Measurements from ENCODE around the gene IQGAP2. TPM values are rescaled to one million over a fixed set of nuclear protein-coding genes. Genes with fewer than 3 reads are reported as not detected.

The IQGAP2 gene
- total and polyA plus RNA-seq, 9 of the 15 experiments (the other 6 are each of a cell fraction or from before 2014, with no cell fraction given), result 8.7 to 23.2 (median 17.4) TPM

DNA sequence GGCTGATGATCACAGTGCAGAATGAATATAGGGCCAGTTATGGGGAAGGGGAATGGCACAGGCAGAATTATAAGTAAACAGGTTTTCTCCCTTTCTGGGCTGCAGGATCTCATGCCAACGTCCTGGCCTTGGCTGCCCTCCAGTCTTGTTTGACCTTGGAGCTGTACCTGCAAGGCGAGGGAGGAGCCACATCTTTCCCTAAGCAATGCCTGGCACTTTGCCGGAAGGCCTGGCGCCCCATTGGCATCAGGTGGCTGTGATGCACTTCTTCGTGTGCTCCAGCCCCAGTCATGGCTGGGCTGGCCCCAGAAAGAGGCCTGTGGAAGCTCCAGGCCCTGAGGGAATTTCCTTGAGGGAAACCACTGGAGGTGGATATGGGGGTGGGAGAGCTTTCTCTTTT lies 16.7 kb upstream of the IQGAP2 start:
- BruUV-seq (replicated peaks), result no TSS peak
- intact Hi-C loops (cut with micrococcal nuclease) (no loop called here), in situ Hi-C loops (cut with MboI) (no loop called here)
- 0 out of 4 replicates have a peak overlapping the region, but pooled peaks of 1 of the 2 experiments have one; percentile 23 for H3K9ac ChIP-seq (ENCODE audit: insufficient read depth in 1 of 2, low read depth in 2 of 2, low read length in 2 of 2)
- no peak overlapping the region for H3K4me2 ChIP-seq (ENCODE audit: insufficient read depth, low read length)
- H3K4me3 ChIP-seq, result no peak overlapping the region
- H3K79me2 ChIP-seq (ENCODE audit: control insufficient read depth, insufficient read depth, low read length), result no peaks in the 10 kb centered on the region
- CTCF ChIA-PET (ENCODE audit: low intra/inter-chr PET ratio), result no interaction called here
- no peak overlapping the region for H2AFZ ChIP-seq (ENCODE audit: low read depth, low read length)
- no peak for DNase-seq (ENCODE audit: extremely low read depth in 1 of 4, low spot score in 3 of 4)
- no peak for TF ChIP-seq ZNF408 (CRISPR knock-in tag; IDR thresholded peaks at IDR 0.05; ENCODE audit: low read depth)
- H3K27me3 ChIP-seq (ENCODE audit: control insufficient read depth in 2 of 2, insufficient read depth in 2 of 2, low read length in 2 of 2), result no peaks in the 10 kb centered on the region
- WGBS (ENCODE audit: insufficient coverage, low coverage, missing lambda C conversion rate), result 43% methylated on average over 5 of the region's 5 CpGs
- H3K9me3 ChIP-seq (replicated peaks; ENCODE audit: control insufficient read depth, insufficient read depth, low read depth, low read length), result no peaks in the 10 kb centered on the region
- FAIRE-seq, result no peak
- peaks cover 2 to 5% of the 10 kb centered on the region in 2 experiments; a peak in 2 of 5 replicates for H3K4me1 ChIP-seq (replicated peaks in 1 of 2; ENCODE audit: control insufficient read depth in 2 of 2, insufficient read depth in 2 of 2, low read length in 2 of 2)
- H3K9me1 ChIP-seq (ENCODE audit: control insufficient read depth, insufficient read depth, low read length), result no peaks in the 10 kb centered on the region
- no peaks in the 10 kb centered on the region for H4K20me1 ChIP-seq (replicated peaks; ENCODE audit: control insufficient read depth, insufficient read depth, low read length)
- H3K36me3 ChIP-seq (ENCODE audit: control insufficient read depth, insufficient read depth, low read length), result no peaks in the 10 kb centered on the region
- ATAC-seq, result no peak
- POLR2A ChIA-PET, result interaction anchor here (0.6 kb wide), 1 partner anchor 141 kb away, joined by 3 read pairs; no protein-coding TSS in a partner anchor
- no peak overlapping the region for H3K27ac ChIP-seq (ENCODE audit: extremely low read depth, low read depth, low read length)

DNA sequence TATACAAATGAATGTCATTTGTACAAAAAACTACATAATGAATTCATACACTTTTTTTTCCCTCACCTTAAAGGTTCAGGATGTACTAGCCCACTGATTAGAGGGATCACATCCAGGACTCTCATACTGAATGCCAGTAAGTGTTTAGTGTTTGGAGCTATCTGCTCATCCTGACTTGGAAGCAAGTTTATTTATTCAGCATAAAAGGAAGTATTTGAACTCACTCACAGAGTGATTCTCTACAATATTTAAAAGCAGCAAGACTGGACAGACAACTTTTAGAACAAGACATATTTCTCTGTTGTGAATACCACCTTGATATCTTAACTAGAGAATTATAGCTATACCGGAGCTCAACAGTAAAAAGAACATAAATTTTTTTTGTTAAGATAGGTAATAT lies 14.8 kb upstream of the IQGAP2 start:
- peaks cover 2 to 5% of the 10 kb centered on the region in 2 experiments; a peak in 2 of 5 replicates for H3K4me1 ChIP-seq (replicated peaks in 1 of 2; ENCODE audit: control insufficient read depth in 2 of 2, insufficient read depth in 2 of 2, low read length in 2 of 2)
- intact Hi-C loops (cut with micrococcal nuclease) (no loop called here), in situ Hi-C loops (cut with MboI) (no loop called here)
- DNase-seq (ENCODE audit: extremely low read depth in 1 of 4, low spot score in 3 of 4) (no peak), ATAC-seq (no peak), FAIRE-seq (no peak)
- no peaks in the 10 kb centered on the region for H3K79me2 ChIP-seq (ENCODE audit: control insufficient read depth, insufficient read depth, low read length)
- no peak overlapping the region for H3K4me2 ChIP-seq (ENCODE audit: insufficient read depth, low read length)
- CTCF ChIA-PET (ENCODE audit: low intra/inter-chr PET ratio), result no interaction called here
- H3K27me3 ChIP-seq (ENCODE audit: control insufficient read depth in 2 of 2, insufficient read depth in 2 of 2, low read length in 2 of 2), result no peaks in the 10 kb centered on the region
- no peaks in the 10 kb centered on the region for H3K9me1 ChIP-seq (ENCODE audit: control insufficient read depth, insufficient read depth, low read length)
- BruUV-seq (replicated peaks), result no TSS peak
- 83% methylated on average over 1 of the region's 1 CpG for WGBS (ENCODE audit: insufficient coverage, low coverage, missing lambda C conversion rate)
- no peaks in the 10 kb centered on the region for H3K9me3 ChIP-seq (replicated peaks; ENCODE audit: control insufficient read depth, insufficient read depth, low read depth, low read length)
- no peak overlapping the region for H2AFZ ChIP-seq (ENCODE audit: low read depth, low read length)
- no peak overlapping the region for H3K4me3 ChIP-seq
- TF ChIP-seq MBD2 (IDR thresholded peaks at IDR 0.05; ENCODE audit: borderline replicate concordance, low read depth) (no peak), DIDO1 (tag; IDR thresholded peaks at IDR 0.05; ENCODE audit: low read depth) (no peak), NCOA2 (IDR thresholded peaks at IDR 0.05; ENCODE audit: partially characterized antibody in 2 of 2) (no peak), SPI1 (IDR thresholded peaks at IDR 0.05; ENCODE audit: borderline replicate concordance, low read depth, low read length) (no peak), NELFE (IDR thresholded peaks at IDR 0.05; ENCODE audit: insufficient read depth, insufficient read length) (no peak), BACH1 (tag; IDR thresholded peaks at IDR 0.05) (no peak), ZNF217 (CRISPR knock-in tag; IDR thresholded peaks at IDR 0.05) (no peak)
- H3K27ac ChIP-seq (ENCODE audit: extremely low read depth, low read depth, low read length), result no peak overlapping the region
- H3K9ac ChIP-seq (ENCODE audit: insufficient read depth in 1 of 2, low read depth in 2 of 2, low read length in 2 of 2), result no peak overlapping the region
- H3K36me3 ChIP-seq (ENCODE audit: control insufficient read depth, insufficient read depth, low read length), result no peaks in the 10 kb centered on the region
- H4K20me1 ChIP-seq (replicated peaks; ENCODE audit: control insufficient read depth, insufficient read depth, low read length), result no peaks in the 10 kb centered on the region
- POLR2A ChIA-PET, result interaction anchor here (1.3 to 2.3 kb wide), 3 partner anchors 13 to 43 kb away, joined by 3 to 10 read pairs (median 6); no protein-coding TSS in a partner anchor
